Natural killer cell (primary cell): ENCODE data around the gene USP37. TPM values are rescaled to one million over a fixed set of nuclear protein-coding genes. Genes with fewer than 3 reads are reported as not detected.

Experiments
- ATAC-seq, 3 donors: fragments of 150-1000 bp in 2 of 3; fragments of 200-7000 bp in 1 of 3; cut with Tn5 transposase; 1 replicate in 1 of 3; 2 replicates in 2 of 3; pipeline ENCODE4 v1.10.0; 2021; ENCODE audit warnings: mild to moderate bottlenecking in 2 of 3, moderate library complexity in 2 of 3
- DNase-seq, 2 donors: peaks; one replicate each; pipeline versions ENCODE4 v3.0.0 to v3.0.0-alpha.2; 2013 to 2021; ENCODE audit warnings: mixed read lengths in 1 of 2
- H3K27ac ChIP-seq: one replicate; pipeline ENCODE4 v1.5.1; 2013; ENCODE audit warnings: mild to moderate bottlenecking, low read length
- H3K27me3 ChIP-seq: one replicate; pipeline ENCODE4 v1.6.1; 2013; ENCODE audit warnings: low read length; ENCODE audit not compliant: control insufficient read depth, insufficient read depth
- H3K36me3 ChIP-seq: one replicate; pipeline ENCODE4 v1.6.1; 2013; ENCODE audit warnings: low read length; ENCODE audit not compliant: control insufficient read depth, insufficient read depth
- H3K4me1 ChIP-seq: one replicate; pipeline ENCODE4 v1.6.1; 2013; ENCODE audit warnings: low read length; ENCODE audit not compliant: control insufficient read depth, insufficient read depth
- H3K4me3 ChIP-seq: one replicate; pipeline ENCODE4 v1.5.1; 2013; ENCODE audit warnings: low read length
- H3K9me3 ChIP-seq: one replicate; pipeline ENCODE4 v1.6.1; 2013; ENCODE audit warnings: low read length; ENCODE audit not compliant: control insufficient read depth, insufficient read depth
- H3K27ac Mint-ChIP-seq, 2 donors: one replicate each; pipeline ENCODE4 v1.8.0; 2022; ENCODE audit warnings: mild to moderate bottlenecking in 2 of 2, mixed read lengths in 2 of 2, moderate library complexity in 1 of 2
- H3K27me3 Mint-ChIP-seq, 2 donors: one replicate each; pipeline ENCODE4 v1.8.0; 2022; ENCODE audit warnings: low read depth in 2 of 2, mixed read lengths in 2 of 2
- H3K36me3 Mint-ChIP-seq: one replicate; pipeline ENCODE4 v1.8.0; 2022; ENCODE audit warnings: mixed read lengths
- H3K4me1 Mint-ChIP-seq, 2 donors: one replicate each; pipeline ENCODE4 v1.8.0; 2022; ENCODE audit warnings: mixed read lengths in 2 of 2
- H3K4me3 Mint-ChIP-seq: one replicate; pipeline ENCODE4 v1.8.0; 2022; ENCODE audit warnings: mild to moderate bottlenecking, moderate library complexity, mixed read lengths
- H3K9me3 Mint-ChIP-seq, 2 donors: one replicate each; pipeline ENCODE4 v1.8.0; 2022; ENCODE audit warnings: mixed read lengths in 2 of 2
- CTCF ChIP-seq: fragments of 200-600 bp; IDR thresholded peaks from one replicate; pipeline ENCODE4 v1.8.0; 2022; ENCODE audit warnings: antibody characterized with exemption
- WGBS: methylation state at CpG from one replicate; pipeline ENCODE4 v1.1.7; 2013; ENCODE audit warnings: missing lambda C conversion rate; ENCODE audit not compliant: insufficient coverage; 5-methylcytosine and 5-hydroxymethylcytosine counted together
- intact Hi-C: fragments of 100-400 bp; cut with micrococcal nuclease; formaldehyde crosslinking; loops from one replicate; pipeline ENCODE4 v1.14.2; 2022
- total RNA-seq, 4 donors: library from RNA; stranded (reverse); fragments of 120-200 nt in 1 of 4; gene quantifications; one replicate each; pipeline versions ENCODE4 v1.2.3 to v1.2.4, GENCODE V29; 2013 to 2022

USP37 gene
- total RNA-seq, 3 donors from 2014 or later (not counting 1 experiment from before 2014, with no cell fraction given): 18.3 to 26.2 (median 21.6) TPM

GRCh38 chr2:218547978-218548377 lies 20.2 kb downstream of the USP37 start:
- Mint-ChIP-seq H3K36me3 (peaks cover 15% of the 10 kb centered on the region), H3K9me3 (no peaks in the 10 kb centered on the region), H3K4me1 (no peaks in the 10 kb centered on the region), H3K27me3 (no peaks in the 10 kb centered on the region), H3K27ac (peak overlapping the region in 1 of 2 donors; percentile 31), H3K4me3 (no peak overlapping the region)
- H3K27ac ChIP-seq: no peak overlapping the region
- no peaks in the 10 kb centered on the region for H3K9me3 ChIP-seq
- H3K36me3 ChIP-seq: peaks cover 66% of the 10 kb centered on the region
- no peaks in the 10 kb centered on the region for H3K27me3 ChIP-seq
- DNase-seq: no peak
- TF ChIP-seq CTCF: no peak
- ATAC-seq: no peak
- no peaks in the 10 kb centered on the region for H3K4me1 ChIP-seq
- H3K4me3 ChIP-seq: no peak overlapping the region
- intact Hi-C loops: no loop called here

GRCh38 chr2:218547511-218547910 lies 20.6 kb downstream of the USP37 start:
- TF ChIP-seq CTCF: no peak
- Mint-ChIP-seq H3K4me3 (no peak overlapping the region), H3K9me3 (no peaks in the 10 kb centered on the region), H3K4me1 (no peaks in the 10 kb centered on the region), H3K27me3 (no peaks in the 10 kb centered on the region), H3K27ac (peak overlapping the region in 1 of 2 donors; percentile 31), H3K36me3 (peaks cover 15% of the 10 kb centered on the region)
- H3K9me3 ChIP-seq: no peaks in the 10 kb centered on the region
- H3K36me3 ChIP-seq: peaks cover 66% of the 10 kb centered on the region
- intact Hi-C loops: no loop called here
- ATAC-seq (no peak), DNase-seq (no peak)
- no peak overlapping the region for H3K27ac ChIP-seq
- H3K27me3 ChIP-seq: no peaks in the 10 kb centered on the region
- H3K4me1 ChIP-seq: no peaks in the 10 kb centered on the region
- no peak overlapping the region for H3K4me3 ChIP-seq

- Histone ChIP-seq H3K36me3 (peaks cover 70% of the 10 kb centered on the region), H3K9me3 (no peaks in the 10 kb centered on the region), H3K27ac (no peak overlapping the region), H3K27me3 (no peaks in the 10 kb centered on the region), H3K4me3 (no peak overlapping the region), H3K4me1 (no peaks in the 10 kb centered on the region)
- Mint-ChIP-seq H3K4me3 (no peak overlapping the region), H3K4me1 (peaks cover 0 to 4% of the 10 kb centered on the region in 2 donors), H3K27ac (no peak overlapping the region), H3K36me3 (peaks cover 23% of the 10 kb centered on the region), H3K9me3 (no peaks in the 10 kb centered on the region), H3K27me3 (no peaks in the 10 kb centered on the region)
- intact Hi-C loops: no loop called here
- 100% methylated on average over 1 of the region's 1 CpG for WGBS
- DNase-seq: no peak
- TF ChIP-seq CTCF: no peak
- no peak for ATAC-seq
These were observed 22.1 kb downstream of the USP37 start for GRCh38 chr2:218546012-218546411.

GRCh38 chr2:218540015-218540414 lies 28.1 kb downstream of the USP37 start:
- H3K27ac ChIP-seq: no peak overlapping the region
- H3K27me3 ChIP-seq: no peaks in the 10 kb centered on the region
- intact Hi-C loops: no loop called here
- no peaks in the 10 kb centered on the region for H3K9me3 Mint-ChIP-seq
- H3K9me3 ChIP-seq: no peaks in the 10 kb centered on the region
- no peak overlapping the region for H3K4me3 Mint-ChIP-seq
- WGBS: 98% methylated on average over 2 of the region's 3 CpGs
- no peak for ATAC-seq
- peaks cover 57% of the 10 kb centered on the region for H3K36me3 ChIP-seq
- no peak overlapping the region for H3K27ac Mint-ChIP-seq
- TF ChIP-seq CTCF: no peak
- H3K4me1 Mint-ChIP-seq: peaks cover 0 to 17% of the 10 kb centered on the region in 2 donors
- no peak overlapping the region for H3K4me3 ChIP-seq
- H3K27me3 Mint-ChIP-seq: no peaks in the 10 kb centered on the region
- no peaks in the 10 kb centered on the region for H3K4me1 ChIP-seq
- peaks cover 21% of the 10 kb centered on the region for H3K36me3 Mint-ChIP-seq
- DNase-seq: no peak
